Ishikawa (cell line): ENCODE data around the gene COL3A1.

ENCODE experiments used
- YY1 ChIP-seq: IDR thresholded peaks from 2 replicates; pipeline ENCODE4 v1.6.1; 2012; ENCODE audit warnings: low read depth
- ZBTB7A ChIP-seq: IDR thresholded peaks from 2 replicates; pipeline ENCODE4 v1.6.1; 2012; ENCODE audit warnings: low read depth

- TF ChIP-seq YY1 (no peak), ZBTB7A (no peak)
These were observed 12.7 kb downstream of the COL3A1 start for GRCh38 chr2:188986839-188987238.
